ENCODE results near the gene SPRYD7.
"Not testable (repeated sequence)": the region's sequence is repeated elsewhere in the genome, so short reads cannot be mapped to it uniquely, and the experiment has no call there.

The SPRYD7 gene

GRCh38 chr13:49927755-49928154, 8.4 kb downstream of the SPRYD7 start:
- H3K36me3 ChIP-seq (ENCODE audit: control insufficient read depth, low read length), result peaks cover 30% of the 10 kb centered on the region
- peaks cover 6% of the 10 kb centered on the region for H3K4me1 ChIP-seq (ENCODE audit: control insufficient read depth, low read length)
- no peak overlapping the region for H3K4me3 ChIP-seq (ENCODE audit: low read length)
- no peaks in the 10 kb centered on the region for H3K27me3 ChIP-seq (ENCODE audit: control insufficient read depth, low read length)
- H3K9me2 ChIP-seq (replicated peaks; ENCODE audit: control insufficient read depth, low read length), result no peaks in the 10 kb centered on the region
- no peaks in the 10 kb centered on the region for H4K20me1 ChIP-seq (ENCODE audit: control insufficient read depth, insufficient read depth, low read depth, low read length)
- TF ChIP-seq CTCF (IDR thresholded peaks at IDR 0.05; ENCODE audit: low read depth, low read length, poor library complexity, severe bottlenecking), result no peak
- no peak overlapping the region for H3K27ac ChIP-seq (ENCODE audit: low read depth, low read length)
- no peak overlapping the region for H3K4me2 ChIP-seq (ENCODE audit: low read length)
- H3F3A ChIP-seq (ENCODE audit: control insufficient read depth, insufficient read depth), result no peaks in the 10 kb centered on the region
- peaks cover 10% of the 10 kb centered on the region for H3K79me2 ChIP-seq (ENCODE audit: control insufficient read depth, low read length)
- no peaks in the 10 kb centered on the region for H3K9me3 ChIP-seq (ENCODE audit: control insufficient read depth, insufficient read depth, low read length)

- TF ChIP-seq EZH2phosphoT487 (IDR thresholded peaks at IDR 0.05; ENCODE audit: borderline replicate concordance, low read length) (no peak), CTCF (IDR thresholded peaks at IDR 0.05; ENCODE audit: low read depth, low read length, poor library complexity, severe bottlenecking) (no peak)
- Histone ChIP-seq H3F3A (ENCODE audit: control insufficient read depth, insufficient read depth) (no peaks in the 10 kb centered on the region), H3K9me3 (ENCODE audit: control insufficient read depth, insufficient read depth, low read length) (no peaks in the 10 kb centered on the region), H4K20me1 (ENCODE audit: control insufficient read depth, insufficient read depth, low read depth, low read length) (no peaks in the 10 kb centered on the region), H3K4me1 (ENCODE audit: control insufficient read depth, low read length) (peaks cover 6% of the 10 kb centered on the region), H3K27me3 (ENCODE audit: control insufficient read depth, low read length) (no peaks in the 10 kb centered on the region), H3K4me2 (ENCODE audit: low read length) (no peak overlapping the region), H3K79me2 (ENCODE audit: control insufficient read depth, low read length) (no peaks in the 10 kb centered on the region), H3K27ac (ENCODE audit: low read depth, low read length) (no peak overlapping the region), H3K9me2 (replicated peaks; ENCODE audit: control insufficient read depth, low read length) (no peaks in the 10 kb centered on the region), H3K36me3 (ENCODE audit: control insufficient read depth, low read length) (peaks cover 35% of the 10 kb centered on the region), H3K4me3 (ENCODE audit: low read length) (no peak overlapping the region)
Observed at GRCh38 chr13:49925881-49926418, 10.2 kb downstream of the SPRYD7 start.

DNA sequence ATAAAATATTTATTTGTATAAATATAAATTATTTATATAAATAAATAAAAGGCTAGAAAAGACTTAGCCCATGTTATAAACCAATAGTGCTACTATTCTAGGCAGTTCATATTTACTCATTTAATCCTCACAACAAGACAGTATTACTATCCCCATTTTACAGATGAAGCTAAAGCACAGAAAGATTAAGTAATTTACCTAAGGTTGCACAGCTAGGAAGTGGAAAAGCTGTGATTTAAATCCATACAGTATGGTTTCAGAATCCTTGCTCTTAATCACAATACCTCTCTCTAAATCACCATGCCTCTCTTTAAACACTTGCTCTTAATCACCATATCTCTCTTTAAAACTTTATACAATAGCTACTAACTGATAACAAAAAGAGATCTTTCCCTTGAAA, 13.8 kb downstream of the SPRYD7 start:
- H3F3A ChIP-seq (ENCODE audit: control insufficient read depth, insufficient read depth), result no peaks in the 10 kb centered on the region
- peaks cover 6% of the 10 kb centered on the region for H3K4me1 ChIP-seq (ENCODE audit: control insufficient read depth, low read length)
- peaks cover 28% of the 10 kb centered on the region for H3K36me3 ChIP-seq (ENCODE audit: control insufficient read depth, low read length)
- H3K27me3 ChIP-seq (ENCODE audit: control insufficient read depth, low read length), result no peaks in the 10 kb centered on the region
- H3K4me2 ChIP-seq (ENCODE audit: low read length), result no peak overlapping the region
- no peaks in the 10 kb centered on the region for H4K20me1 ChIP-seq (ENCODE audit: control insufficient read depth, insufficient read depth, low read depth, low read length)
- H3K79me2 ChIP-seq (ENCODE audit: control insufficient read depth, low read length), result no peaks in the 10 kb centered on the region
- no peak overlapping the region for H3K4me3 ChIP-seq (ENCODE audit: low read length)
- TF ChIP-seq CTCF (IDR thresholded peaks at IDR 0.05; ENCODE audit: low read depth, low read length, poor library complexity, severe bottlenecking) (no peak), EZH2phosphoT487 (IDR thresholded peaks at IDR 0.05; ENCODE audit: borderline replicate concordance, low read length) (no peak)
- H3K9me2 ChIP-seq (replicated peaks; ENCODE audit: control insufficient read depth, low read length), result no peaks in the 10 kb centered on the region
- no peaks in the 10 kb centered on the region for H3K9me3 ChIP-seq (ENCODE audit: control insufficient read depth, insufficient read depth, low read length)
- H3K27ac ChIP-seq (ENCODE audit: low read depth, low read length), result no peak overlapping the region

GRCh38 chr13:49920969-49921368, 15.2 kb downstream of the SPRYD7 start:
- not testable (repeated sequence) for H3K4me2 ChIP-seq (ENCODE audit: low read length); H4K20me1 ChIP-seq (ENCODE audit: control insufficient read depth, insufficient read depth, low read depth, low read length); H3K9me2 ChIP-seq (replicated peaks; ENCODE audit: control insufficient read depth, low read length); H3K27ac ChIP-seq (ENCODE audit: low read depth, low read length); H3K79me2 ChIP-seq (ENCODE audit: control insufficient read depth, low read length); H3K4me3 ChIP-seq (ENCODE audit: low read length); H3K4me1 ChIP-seq (ENCODE audit: control insufficient read depth, low read length); H3K9me3 ChIP-seq (ENCODE audit: control insufficient read depth, insufficient read depth, low read length); H3F3A ChIP-seq (ENCODE audit: control insufficient read depth, insufficient read depth); H3K27me3 ChIP-seq (ENCODE audit: control insufficient read depth, low read length)
- peaks cover 26% of the 10 kb centered on the region for H3K36me3 ChIP-seq (ENCODE audit: control insufficient read depth, low read length)

DNA sequence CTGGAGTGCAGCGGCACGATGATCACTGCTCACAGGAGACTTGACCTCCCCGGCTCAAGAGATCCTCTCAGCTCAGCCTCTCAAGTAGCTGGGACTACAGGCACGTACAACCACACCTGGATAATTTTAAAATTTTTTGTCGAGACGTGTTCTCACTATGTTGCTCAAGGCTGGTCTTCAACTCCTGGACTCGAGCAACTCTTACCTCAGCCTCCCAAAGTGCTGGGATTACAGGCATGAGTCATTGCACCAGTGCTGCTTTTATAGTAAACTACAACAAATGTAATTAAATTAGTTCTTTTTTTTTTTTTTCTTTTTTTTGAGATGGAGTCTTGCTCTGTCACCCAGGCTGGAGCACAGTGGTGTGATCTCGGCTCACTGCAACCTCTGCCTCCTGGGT, 18.0 kb downstream of the SPRYD7 start:
- not testable (repeated sequence) for H3K9me3 ChIP-seq (ENCODE audit: control insufficient read depth, insufficient read depth, low read length); H4K20me1 ChIP-seq (ENCODE audit: control insufficient read depth, insufficient read depth, low read depth, low read length); H3K9me2 ChIP-seq (replicated peaks; ENCODE audit: control insufficient read depth, low read length); H3K4me2 ChIP-seq (ENCODE audit: low read length); H3K27me3 ChIP-seq (ENCODE audit: control insufficient read depth, low read length); H3K79me2 ChIP-seq (ENCODE audit: control insufficient read depth, low read length); H3K27ac ChIP-seq (ENCODE audit: low read depth, low read length); H3K4me3 ChIP-seq (ENCODE audit: low read length); H3K4me1 ChIP-seq (ENCODE audit: control insufficient read depth, low read length); H3F3A ChIP-seq (ENCODE audit: control insufficient read depth, insufficient read depth)
- peaks cover 27% of the 10 kb centered on the region for H3K36me3 ChIP-seq (ENCODE audit: control insufficient read depth, low read length)
